HG03342 (cell line): ENCODE data around the gene GPBP1.
A peak's percentile ranks its signal among the peaks of the same experiment; 100 is the strongest.
"Not testable (repeated sequence)": the region's sequence is repeated elsewhere in the genome, so short reads cannot be mapped to it uniquely, and the experiment has no call there.

Experiments
- ATAC-seq: cut with Tn5 transposase; IDR thresholded peaks from one replicate; pipeline ENCODE4 v1.9.1; 2021; ENCODE audit warnings: mild to moderate bottlenecking, moderate library complexity; ENCODE audit not compliant: unreplicated experiment

Gene GPBP1

DNA sequence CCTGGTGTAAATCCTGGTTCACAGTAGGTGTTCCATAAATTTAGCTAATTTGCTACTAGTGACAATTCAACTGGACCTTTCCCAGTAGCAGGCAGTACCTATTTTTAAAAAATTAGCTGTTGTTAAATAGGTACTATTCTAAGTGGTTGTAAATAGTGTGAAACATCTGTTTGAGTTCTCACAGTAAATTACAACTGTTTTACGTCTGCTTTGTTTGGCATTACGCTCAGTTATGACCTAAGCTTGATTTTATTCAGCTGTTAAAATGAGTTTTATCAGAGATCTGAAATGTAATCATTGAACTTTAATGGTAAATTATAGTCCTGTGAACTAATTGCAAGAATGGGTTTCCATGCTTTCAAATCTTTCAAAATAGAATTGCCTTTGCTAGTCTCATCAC, 93.9 kb downstream of the GPBP1 start:
- ATAC-seq: no peak

DNA sequence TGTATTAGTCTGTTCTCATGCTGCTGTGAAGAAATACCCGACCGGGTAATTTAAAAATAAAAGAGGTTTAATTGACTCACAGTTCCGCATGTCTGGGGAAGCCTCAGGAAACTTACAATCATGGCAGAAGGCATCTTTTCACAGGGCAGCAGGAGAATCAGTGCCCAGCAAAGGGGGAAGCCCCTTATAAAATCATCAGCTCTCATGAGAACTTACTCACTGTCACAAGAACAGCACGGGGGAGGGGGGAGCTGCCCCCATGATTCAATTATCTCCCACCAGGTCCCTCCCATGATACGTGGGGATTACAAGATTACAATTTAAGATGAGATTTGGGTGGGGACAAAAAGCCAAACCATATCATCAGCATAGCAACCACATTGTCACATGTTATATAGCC, 102.5 kb downstream of the GPBP1 start:
- no peak for ATAC-seq

DNA sequence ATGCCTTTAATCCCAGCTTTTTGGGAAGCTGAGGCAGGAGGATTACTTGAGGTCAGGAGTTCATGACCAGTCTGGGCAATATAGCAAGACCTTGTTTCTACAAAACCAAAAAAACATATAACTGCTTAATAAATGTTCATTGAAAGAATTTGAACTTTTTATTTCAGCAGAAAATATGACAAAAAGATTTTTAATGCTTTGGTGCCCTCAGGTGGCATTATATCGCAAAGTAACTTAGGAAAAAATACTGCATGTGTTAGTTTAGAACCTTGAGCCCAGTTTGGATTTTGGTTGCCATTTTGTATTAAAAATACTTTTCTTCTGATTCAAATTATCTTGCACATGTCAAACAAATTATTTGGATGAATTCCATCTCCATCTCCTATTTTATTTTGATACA, 103.2 kb downstream of the GPBP1 start:
- ATAC-seq: no peak

DNA sequence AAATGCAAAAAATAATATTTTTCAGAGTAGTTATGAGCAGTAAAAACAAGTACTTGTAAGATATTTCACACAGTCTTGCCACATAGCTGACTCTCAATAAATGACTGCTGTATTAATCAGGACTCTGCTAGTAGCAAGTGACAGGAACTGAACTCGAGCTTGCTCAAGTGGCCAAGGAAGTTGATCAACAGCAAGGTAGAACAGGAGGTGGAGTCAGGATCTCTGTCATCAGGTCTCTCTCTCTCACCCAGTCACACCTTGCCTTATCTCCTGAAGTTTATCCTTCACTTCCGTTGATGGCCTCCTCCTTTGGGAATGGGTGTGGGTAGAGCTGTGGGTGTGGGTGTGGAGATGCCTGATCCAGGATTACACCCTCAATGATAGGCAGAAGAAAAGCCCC, 107.0 kb downstream of the GPBP1 start:
- ATAC-seq: no peak

DNA sequence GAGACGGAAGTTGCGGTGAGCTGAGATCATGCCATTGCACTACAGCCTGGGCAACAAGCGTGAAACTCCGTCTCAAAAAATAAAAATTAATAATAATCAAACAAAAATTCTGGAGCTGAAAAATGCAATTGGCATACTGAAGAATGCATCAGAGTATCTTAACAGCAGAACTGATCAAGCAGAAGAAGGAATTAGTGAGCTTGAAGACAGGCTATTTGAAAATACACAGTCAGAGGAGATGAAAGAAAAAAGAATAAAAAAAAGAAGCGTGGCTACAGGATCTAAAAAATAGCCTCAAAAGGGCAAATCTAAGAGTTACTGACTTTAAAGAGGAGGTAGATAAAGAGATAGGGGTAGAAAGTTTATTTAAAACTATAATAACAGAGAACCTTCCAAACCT, 111.2 kb downstream of the GPBP1 start:
- ATAC-seq: not testable (repeated sequence)

DNA sequence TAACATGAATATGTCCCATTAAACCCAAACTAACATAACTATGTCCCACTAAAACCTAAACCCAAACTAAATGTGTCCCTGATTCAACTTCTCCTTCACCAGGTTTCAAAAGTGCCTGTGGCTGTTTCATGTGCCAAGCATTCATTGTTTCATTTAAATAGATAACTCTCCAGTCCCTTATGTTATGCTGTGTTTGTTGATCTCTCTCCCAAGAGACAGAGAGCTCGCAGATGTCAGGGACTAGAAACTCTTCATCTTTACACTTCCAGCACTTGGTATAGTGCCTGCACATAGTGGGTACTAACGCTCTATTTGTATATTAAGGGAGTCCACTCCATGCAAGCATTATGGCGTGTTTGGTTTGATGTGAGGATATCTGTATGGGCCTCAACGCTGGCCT, 118.0 kb downstream of the GPBP1 start:
- no peak for ATAC-seq

DNA sequence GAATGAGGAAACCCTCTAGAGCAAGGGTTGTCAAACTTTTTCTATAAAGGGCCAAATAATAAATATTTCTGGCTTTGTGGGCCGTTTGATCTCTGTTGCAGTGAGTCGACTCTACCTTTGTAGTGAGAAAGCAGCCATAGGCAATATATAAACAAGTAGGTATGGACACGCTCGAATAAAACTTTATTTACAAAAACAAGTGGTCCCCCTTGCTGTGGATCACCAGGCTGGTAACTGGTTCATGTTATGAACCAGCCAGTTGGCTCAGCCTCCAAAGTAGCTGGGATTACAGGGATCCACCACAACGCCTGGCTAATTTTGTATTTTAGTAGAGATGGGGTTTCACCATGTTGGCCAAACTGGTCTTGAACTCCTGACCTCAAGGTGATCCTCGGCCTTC, 118.5 kb downstream of the GPBP1 start:
- no peak for ATAC-seq

DNA sequence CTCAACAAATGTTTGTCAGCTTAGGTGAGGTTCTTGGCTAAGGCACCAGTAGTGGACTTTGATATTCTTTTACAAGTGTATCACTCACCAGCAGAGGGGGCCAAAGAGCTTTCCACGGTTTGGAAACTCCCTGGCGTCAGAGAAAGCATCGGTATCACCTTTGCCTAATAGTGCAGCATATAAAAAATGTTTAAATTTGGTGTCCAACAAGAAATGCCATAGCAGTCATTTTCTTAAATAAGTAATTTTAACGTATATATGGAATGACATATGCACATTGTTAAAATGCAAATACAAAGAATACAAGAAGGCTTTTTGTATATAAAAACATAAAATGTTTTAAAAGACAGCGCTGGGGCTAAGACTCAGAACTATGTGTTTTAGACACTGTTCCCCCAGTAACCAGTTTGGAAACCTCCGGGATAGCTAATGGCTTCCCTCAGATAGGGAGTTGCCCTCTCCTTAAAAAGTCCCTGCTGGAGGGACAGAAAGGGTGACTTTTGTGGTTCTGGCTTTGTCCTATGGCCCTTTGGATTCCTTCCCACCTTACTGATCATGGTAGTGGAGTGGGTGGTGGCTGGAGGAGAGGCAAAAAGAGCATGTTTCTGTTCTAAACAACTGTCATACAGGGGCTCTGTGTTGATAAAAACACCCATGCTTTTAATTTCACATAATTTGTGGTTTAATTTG, 124.6 kb downstream of the GPBP1 start:
- peak; percentile 66 for ATAC-seq

DNA sequence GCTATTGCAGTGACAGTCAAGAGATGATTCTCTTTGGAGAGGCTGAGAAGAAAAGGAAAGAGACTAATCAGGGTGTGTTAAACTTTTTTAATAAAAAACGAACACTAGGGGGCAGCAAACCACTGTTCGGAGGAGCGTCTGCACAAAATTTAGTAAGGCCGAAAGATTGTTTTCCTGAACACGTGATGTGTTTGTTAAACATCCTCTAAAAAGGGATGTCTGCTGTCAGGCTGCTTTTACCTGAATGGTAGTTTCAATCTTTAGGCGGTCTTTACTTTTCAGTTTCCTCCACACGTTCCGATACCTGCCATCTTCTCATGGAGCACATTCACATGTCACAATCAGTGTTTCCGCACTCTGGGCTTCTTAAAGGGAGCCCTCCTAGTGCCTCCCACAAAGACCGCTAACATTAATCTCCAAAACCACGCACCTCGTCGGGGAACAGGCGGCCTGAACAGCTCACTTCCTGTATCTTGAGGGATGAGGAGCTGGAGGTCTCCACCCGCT, 125.2 kb downstream of the GPBP1 start:
- no peak for ATAC-seq

DNA sequence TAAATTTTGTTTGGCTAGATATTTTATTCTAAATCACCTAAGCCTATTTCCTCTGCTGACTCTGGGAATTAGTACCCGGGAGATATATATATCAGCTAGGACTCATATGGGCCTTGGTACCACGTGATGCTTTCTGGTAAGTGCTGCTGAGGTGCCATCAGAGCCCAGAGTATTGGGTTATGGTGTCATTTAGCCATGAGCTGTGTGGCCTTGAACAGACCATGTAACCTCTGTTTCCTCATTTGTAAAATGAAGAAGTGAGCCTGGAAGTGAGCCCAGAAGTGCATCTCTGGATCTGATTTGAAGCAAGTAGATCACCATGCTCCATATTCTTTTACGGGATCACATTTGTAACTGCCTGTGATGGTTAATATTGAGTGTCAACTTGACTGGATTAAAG, 126.1 kb downstream of the GPBP1 start:
- ATAC-seq: no peak

DNA sequence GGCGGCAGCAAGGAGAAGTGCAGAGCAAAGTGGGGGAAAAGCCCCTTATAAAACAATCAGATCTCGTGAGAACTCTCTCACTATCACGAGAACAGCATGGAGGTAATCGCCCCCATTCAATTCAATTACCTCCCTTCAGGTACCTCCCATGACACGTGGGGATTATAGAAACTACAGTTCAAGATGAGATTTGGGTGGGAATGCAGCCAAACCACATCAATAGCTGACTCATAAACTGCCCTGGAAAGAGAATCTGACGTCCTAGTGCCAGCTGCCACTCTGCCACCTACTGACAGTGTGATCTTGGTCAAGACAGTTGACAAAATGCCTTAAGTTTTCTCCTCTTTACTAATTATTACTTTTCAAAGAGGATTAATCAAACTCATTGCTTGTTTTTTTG, 128.3 kb downstream of the GPBP1 start:
- ATAC-seq: peak; percentile 42

DNA sequence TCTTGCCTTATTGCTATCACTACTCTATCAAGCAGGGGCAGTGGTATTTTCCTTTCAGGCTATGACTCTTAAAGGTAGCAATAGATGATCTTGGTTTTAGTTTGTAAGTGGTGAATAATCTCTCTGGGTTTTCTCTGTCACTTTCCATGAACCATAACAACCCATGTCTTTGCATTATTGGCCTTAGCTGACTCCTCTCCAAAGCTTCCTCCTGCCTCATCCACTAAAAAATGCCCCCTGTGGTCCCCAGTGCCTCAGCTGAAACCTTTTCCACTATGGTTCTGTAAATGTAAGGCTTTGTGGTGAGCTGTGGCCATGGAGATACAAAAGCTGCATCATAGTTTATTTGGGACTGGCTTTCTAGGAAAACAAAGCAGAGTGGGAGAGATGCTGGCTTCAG, 128.8 kb downstream of the GPBP1 start:
- no peak for ATAC-seq

DNA sequence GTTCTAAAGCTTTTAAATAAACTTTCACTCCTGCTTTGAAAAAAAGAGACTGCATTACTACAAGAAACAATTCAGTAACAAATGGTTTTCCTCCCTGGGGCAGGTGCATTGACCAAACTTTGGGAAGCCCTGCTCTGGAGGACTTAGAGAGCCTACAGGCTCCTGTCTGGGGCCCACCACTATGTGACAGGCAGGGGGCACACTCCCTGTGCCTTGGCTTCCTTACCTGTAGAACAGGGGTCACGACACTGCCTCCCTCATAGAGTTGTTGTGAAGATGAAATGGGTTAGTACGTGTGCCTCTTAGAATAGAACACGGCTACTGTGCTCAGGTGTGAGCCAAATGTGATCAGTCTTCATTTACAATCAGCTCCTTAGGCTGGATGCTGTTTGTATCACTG, 130.1 kb downstream of the GPBP1 start:
- ATAC-seq: no peak

DNA sequence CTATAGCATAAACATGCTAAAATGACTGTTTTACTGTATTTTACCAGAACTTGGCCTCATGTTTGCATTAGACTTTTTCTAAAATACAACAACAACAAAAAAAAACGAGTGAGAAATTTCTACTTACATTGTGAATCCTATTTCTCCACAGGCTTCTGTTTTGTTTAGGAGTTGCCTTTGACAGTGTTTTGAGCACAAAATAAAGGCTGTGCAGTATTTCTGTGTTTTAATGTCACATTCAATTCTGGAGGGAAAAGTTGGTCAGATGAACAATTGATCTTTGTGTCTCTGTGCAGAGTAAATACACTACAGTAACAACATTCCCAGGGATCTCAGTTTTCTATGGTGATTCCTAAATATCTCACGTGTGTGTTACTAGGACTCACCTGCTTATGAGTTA, 131.1 kb downstream of the GPBP1 start:
- ATAC-seq: no peak

DNA sequence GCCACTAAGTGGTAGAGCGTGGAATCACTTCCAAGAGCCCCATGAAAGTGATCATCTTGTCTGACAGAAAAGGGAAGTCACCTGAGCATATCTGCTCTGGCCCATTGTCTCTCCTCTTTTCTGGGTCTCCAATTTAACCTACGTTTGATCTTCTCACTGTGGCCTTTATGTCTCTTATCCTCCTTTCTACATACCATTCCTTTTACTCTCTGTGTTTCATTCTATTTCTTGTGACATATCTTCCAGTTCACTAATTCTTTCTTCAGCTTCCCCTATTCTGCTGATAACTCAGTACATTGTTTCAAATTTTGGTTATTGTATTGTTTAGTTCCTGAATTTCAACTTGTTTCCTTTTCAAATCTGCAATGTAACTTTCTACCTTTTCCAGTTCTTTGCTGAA, 132.5 kb downstream of the GPBP1 start:
- ATAC-seq: no peak

DNA sequence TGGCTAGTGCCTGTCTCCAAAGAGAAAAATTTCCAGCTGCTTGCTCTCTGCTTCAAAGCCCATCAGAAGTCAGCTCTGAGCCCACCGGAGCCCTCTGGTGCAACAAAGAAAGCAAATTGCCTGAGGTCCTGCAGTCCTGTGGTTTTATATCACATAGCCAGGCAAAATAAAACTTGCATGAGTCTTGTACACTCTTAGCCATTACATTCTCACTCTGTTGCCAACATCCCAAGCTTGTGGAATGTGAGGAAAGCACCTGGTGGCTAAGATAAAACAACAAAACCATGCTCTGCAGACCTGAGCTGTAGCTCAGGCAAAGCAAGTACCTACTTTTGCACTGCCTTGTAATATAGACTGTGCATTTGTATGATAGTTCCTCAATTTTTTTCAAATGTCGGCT, 133.7 kb downstream of the GPBP1 start:
- ATAC-seq: no peak

DNA sequence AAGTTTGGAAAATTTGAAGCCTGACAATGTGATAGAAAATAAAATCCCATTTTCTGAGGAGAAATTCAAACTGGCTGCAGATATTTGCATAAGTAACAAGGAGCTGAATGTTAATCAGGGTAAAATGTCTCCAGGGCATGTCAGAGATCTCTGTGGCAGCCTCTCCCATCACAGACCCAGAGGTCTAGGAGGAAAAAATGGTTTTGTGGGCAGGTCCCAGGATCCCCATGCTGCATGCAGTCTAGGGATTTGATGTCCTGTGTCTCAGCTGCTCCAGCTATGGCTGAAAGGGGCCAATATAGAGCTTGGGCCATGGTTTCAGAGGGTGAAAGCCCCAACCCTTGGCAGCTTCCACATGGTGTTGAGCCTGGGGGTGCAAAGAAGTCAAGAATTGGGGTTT, 135.2 kb downstream of the GPBP1 start:
- not testable (repeated sequence) for ATAC-seq

DNA sequence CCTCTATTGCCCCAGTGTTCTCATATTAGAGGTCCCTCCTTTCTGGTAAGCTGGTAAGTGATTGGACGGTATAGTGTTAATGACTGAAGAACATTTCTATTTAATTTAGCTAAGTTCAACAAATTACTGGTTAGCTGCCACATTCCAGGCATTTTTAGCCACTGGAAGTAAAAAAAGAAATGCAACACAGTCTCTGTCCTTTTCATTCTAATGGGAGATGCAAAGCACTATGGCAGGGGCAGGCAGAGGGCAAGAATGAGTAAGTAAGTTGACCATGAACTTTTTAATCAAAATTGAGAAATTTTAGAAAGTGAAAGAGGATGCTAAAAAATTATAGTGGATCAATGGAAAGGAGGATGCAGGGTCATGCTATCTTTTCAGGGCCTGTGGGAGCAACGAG, 137.4 kb downstream of the GPBP1 start:
- ATAC-seq: no peak

DNA sequence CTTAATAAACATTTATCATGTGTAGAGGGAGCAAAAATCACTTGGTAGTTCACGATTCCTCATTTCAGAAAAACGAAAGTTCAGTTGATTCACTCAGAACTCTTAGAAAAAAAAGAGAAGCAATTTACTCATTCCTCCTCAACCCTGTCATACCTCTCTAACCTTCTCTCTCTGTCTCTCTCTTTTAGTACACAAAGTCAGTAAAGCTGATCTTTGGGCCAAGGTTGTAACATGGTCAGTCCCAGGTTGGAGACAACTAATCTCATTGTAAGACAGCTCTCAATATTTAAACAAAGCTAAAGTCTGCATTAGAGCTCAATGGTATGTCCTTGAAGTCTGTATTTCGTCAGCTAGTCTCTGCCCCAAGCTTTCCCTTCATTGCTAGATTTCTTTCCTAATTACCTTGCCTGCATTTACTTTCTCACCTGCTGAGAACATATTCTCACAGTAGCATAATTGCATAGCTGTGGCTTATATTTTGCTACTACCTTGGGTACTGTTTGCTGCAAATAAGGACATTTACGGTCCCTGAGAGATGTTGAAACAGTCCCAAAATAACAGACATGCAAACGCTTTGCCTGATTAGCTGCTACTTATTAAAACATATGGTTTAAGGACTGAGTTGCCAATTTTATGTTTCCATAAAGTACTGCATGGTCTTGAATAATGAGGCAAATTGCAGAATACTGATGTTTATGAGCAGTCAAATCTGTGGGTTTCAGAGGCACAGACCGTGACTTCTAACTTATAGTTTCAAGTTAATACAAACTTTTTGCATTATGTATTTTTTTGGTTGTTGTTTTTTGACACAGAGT, 138.3 kb downstream of the GPBP1 start:
- ATAC-seq: no peak

DNA sequence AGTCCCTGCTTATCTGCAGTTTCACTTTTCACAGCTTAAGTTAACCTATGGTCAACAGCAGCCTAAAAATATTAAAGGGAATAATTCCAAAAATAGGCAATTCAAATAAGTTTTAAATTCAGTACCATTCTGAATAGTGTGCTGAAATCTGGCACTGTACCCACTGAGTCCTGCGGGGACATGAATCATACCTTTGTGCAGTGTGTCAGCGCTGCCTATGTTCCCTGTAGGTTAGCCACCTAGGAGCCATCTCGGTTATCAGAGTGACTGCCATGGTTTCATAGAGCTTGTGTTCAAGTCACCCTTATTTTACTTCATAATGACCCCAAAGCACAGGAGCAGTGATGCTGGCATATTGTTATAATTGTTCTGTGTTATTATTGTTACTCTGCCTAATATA, 139.9 kb downstream of the GPBP1 start:
- ATAC-seq: no peak
